Lower leg skin (tissue), 3 donors: Measurements from ENCODE around the gene ACAP1.

Experiments used
- POLR2A ChIP-seq, 2 donors: fragments of 450-650 bp; IDR thresholded peaks; one replicate each; pipeline ENCODE4 v1.6.1; 2016 to 2017; ENCODE audit warnings: antibody characterized with exemption in 2 of 2, mild to moderate bottlenecking in 1 of 2, moderate library complexity in 1 of 2
- TF ChIP-seq, protein P1 (sequence below), 3 donors: fragments of 450-650 bp; IDR thresholded peaks; one replicate each; pipeline ENCODE4 v1.5.1; 2016; ENCODE audit warnings: antibody characterized with exemption in 3 of 3, mild to moderate bottlenecking in 3 of 3, moderate library complexity in 2 of 3

DNA sequence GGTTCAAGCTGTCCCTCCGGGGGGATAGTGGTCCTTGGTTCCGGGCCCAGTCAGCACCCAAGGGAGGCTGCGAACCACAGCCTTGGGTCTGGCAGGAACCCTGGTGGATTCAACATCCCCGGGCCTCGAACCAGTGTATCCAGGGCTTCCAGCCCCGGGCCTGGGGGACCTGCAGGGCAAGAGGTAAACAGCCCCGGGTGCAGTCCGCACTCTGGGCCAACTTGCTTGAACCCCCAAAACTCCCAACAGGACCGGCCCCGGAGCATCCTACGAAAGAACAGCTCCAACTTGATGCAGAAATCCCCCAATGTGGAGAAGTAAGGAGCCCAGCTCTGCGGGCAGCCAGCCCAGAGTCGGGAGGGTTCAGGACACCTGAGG lies 5.7 kb upstream of the ACAP1 start:
- no peak for TF ChIP-seq POLR2A (IDR thresholded peaks at IDR 0.05)
- TF ChIP-seq, protein P1, sequence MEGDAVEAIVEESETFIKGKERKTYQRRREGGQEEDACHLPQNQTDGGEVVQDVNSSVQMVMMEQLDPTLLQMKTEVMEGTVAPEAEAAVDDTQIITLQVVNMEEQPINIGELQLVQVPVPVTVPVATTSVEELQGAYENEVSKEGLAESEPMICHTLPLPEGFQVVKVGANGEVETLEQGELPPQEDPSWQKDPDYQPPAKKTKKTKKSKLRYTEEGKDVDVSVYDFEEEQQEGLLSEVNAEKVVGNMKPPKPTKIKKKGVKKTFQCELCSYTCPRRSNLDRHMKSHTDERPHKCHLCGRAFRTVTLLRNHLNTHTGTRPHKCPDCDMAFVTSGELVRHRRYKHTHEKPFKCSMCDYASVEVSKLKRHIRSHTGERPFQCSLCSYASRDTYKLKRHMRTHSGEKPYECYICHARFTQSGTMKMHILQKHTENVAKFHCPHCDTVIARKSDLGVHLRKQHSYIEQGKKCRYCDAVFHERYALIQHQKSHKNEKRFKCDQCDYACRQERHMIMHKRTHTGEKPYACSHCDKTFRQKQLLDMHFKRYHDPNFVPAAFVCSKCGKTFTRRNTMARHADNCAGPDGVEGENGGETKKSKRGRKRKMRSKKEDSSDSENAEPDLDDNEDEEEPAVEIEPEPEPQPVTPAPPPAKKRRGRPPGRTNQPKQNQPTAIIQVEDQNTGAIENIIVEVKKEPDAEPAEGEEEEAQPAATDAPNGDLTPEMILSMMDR (IDR thresholded peaks at IDR 0.05): no peak
